ENCODE data around the gene DDX56. TPM values are rescaled to one million over a fixed set of nuclear protein-coding genes. Genes with fewer than 3 reads are reported as not detected.

The DDX56 gene
- polyA plus RNA-seq, 1 of the 3 experiments (the other 2 are of a cell fraction) = 97.1 TPM

DNA sequence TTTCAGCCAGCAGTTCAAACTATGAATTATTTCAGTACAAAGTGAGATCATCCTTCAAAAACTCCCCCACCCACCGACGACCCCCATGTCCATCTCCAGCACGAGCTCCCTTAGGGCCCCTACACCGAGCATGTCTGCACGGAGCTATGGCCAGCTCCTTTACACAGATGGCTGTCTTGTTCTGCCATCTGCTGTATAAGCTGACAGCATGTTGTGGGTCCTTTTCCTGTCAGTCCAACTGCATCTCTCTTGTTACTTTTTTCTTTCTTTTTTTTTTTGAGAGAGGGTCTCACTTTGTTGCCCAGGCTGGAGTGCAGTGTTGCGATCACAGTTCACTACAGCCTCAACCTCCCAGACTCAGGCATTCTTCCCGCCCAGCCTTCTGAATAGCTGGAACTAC lies 54.2 kb downstream of the DDX56 start (continued):
- TF ChIP-seq GATA2 (CRISPR knock-in tag; IDR thresholded peaks at IDR 0.05) = no peak
- no peak for TF ChIP-seq FOSL2 (IDR thresholded peaks at IDR 0.05; ENCODE audit: borderline replicate concordance, low read depth)
- TF ChIP-seq YY1 (IDR thresholded peaks at IDR 0.05; ENCODE audit: low read depth) = no peak
- no peak for TF ChIP-seq EZH2phosphoT487 (IDR thresholded peaks at IDR 0.05; ENCODE audit: borderline replicate concordance, low read depth)
- TF ChIP-seq, protein P1, sequence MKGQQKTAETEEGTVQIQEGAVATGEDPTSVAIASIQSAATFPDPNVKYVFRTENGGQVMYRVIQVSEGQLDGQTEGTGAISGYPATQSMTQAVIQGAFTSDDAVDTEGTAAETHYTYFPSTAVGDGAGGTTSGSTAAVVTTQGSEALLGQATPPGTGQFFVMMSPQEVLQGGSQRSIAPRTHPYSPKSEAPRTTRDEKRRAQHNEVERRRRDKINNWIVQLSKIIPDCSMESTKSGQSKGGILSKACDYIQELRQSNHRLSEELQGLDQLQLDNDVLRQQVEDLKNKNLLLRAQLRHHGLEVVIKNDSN (IDR thresholded peaks at IDR 0.05; ENCODE audit: borderline replicate concordance, low read depth) = no peak
- TF ChIP-seq RFX5 (IDR thresholded peaks at IDR 0.05; ENCODE audit: low read length) = no peak
- TF ChIP-seq, protein P2, sequence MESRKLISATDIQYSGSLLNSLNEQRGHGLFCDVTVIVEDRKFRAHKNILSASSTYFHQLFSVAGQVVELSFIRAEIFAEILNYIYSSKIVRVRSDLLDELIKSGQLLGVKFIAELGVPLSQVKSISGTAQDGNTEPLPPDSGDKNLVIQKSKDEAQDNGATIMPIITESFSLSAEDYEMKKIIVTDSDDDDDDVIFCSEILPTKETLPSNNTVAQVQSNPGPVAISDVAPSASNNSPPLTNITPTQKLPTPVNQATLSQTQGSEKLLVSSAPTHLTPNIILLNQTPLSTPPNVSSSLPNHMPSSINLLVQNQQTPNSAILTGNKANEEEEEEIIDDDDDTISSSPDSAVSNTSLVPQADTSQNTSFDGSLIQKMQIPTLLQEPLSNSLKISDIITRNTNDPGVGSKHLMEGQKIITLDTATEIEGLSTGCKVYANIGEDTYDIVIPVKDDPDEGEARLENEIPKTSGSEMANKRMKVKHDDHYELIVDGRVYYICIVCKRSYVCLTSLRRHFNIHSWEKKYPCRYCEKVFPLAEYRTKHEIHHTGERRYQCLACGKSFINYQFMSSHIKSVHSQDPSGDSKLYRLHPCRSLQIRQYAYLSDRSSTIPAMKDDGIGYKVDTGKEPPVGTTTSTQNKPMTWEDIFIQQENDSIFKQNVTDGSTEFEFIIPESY (IDR thresholded peaks at IDR 0.05; ENCODE audit: borderline replicate concordance, low read depth) = no peak
- no peak for TF ChIP-seq GABPA (IDR thresholded peaks at IDR 0.05; ENCODE audit: low read depth)
- TF ChIP-seq JUND (IDR thresholded peaks at IDR 0.05) = no peak
- TF ChIP-seq ELF1 (IDR thresholded peaks at IDR 0.05) = no peak

DNA sequence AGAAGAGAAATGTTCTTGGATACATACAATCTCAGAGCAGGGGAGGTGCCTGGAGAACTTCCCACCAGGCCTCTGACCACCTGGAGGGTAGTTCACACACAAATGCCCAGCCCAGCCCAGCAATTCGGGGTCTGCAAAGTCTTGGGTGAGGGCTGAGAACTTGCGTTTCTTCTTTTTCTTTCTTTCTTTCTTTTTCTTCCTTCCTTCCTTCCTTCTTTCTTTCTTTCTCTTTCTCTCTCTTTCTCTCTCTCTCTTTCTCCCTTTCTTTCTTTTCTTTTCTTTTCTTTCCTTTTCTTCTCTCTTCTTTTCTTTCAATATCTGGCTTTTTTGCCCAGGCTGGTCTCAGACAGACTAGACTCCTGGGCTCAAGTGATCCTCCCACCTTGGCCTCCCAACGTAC lies 54.9 kb downstream of the DDX56 start:
- no peak overlapping the region for H3K9ac ChIP-seq
- no peaks in the 10 kb centered on the region for H3K9me2 ChIP-seq
- ChIA-PET POLR2A (interaction anchor here (0.6 kb wide), 1 partner anchor 13 kb away, joined by 3 read pairs; no protein-coding TSS in a partner anchor), CTCF (interaction anchor here (1.1 to 5.1 kb wide), 3 partner anchors 16 to 47 kb away, joined by 3 to 26 read pairs (median 4); no protein-coding TSS in a partner anchor)
- 57% methylated on average over 3 of the region's 3 CpGs for WGBS (ENCODE audit: low lambda C conversion rate)
- H3K4me2 ChIP-seq = no peak overlapping the region
- H3K27ac ChIP-seq (ENCODE audit: low read depth in 2 of 2, low read length in 1 of 2) = no peak overlapping the region
- H2AFZ ChIP-seq (ENCODE audit: low read depth) = no peak overlapping the region
- H3K4me1 ChIP-seq (ENCODE audit: control insufficient read depth in 1 of 2, insufficient read depth in 2 of 2, low read depth in 1 of 2, low read length in 1 of 2) = no peaks in the 10 kb centered on the region
- H3K27me3 ChIP-seq (ENCODE audit: insufficient read depth) = peaks cover 14% of the 10 kb centered on the region; the same call in 1 of the 2 replicates
- H3F3A ChIP-seq (replicated peaks; ENCODE audit: insufficient read depth) = no peaks in the 10 kb centered on the region
- no peaks in the 10 kb centered on the region for H3K9me3 ChIP-seq
- H3K79me2 ChIP-seq (ENCODE audit: insufficient read depth) = no peaks in the 10 kb centered on the region
- no peak for TF ChIP-seq NFIC (IDR thresholded peaks at IDR 0.05; ENCODE audit: borderline replicate concordance)
- no peak for TF ChIP-seq EZH2phosphoT487 (IDR thresholded peaks at IDR 0.05; ENCODE audit: borderline replicate concordance, low read depth)
- no peak for TF ChIP-seq GABPA (IDR thresholded peaks at IDR 0.05; ENCODE audit: low read depth)
- TF ChIP-seq TCF12 (IDR thresholded peaks at IDR 0.05) = no peak
- TF ChIP-seq SIN3A (IDR thresholded peaks at IDR 0.05; ENCODE audit: borderline replicate concordance, low read depth, low read length) = no peak
- no peaks in the 10 kb centered on the region for H3K36me3 ChIP-seq (replicated peaks in 1 of 2; ENCODE audit: control insufficient read depth in 1 of 2, insufficient read depth in 2 of 2, low read length in 1 of 2)
- no peak overlapping the region for H3K4me3 ChIP-seq (ENCODE audit: low read depth in 2 of 2, low read length in 1 of 2)
- DNase-seq = no peak
- no peaks in the 10 kb centered on the region for H4K20me1 ChIP-seq (ENCODE audit: insufficient read depth)

DNA sequence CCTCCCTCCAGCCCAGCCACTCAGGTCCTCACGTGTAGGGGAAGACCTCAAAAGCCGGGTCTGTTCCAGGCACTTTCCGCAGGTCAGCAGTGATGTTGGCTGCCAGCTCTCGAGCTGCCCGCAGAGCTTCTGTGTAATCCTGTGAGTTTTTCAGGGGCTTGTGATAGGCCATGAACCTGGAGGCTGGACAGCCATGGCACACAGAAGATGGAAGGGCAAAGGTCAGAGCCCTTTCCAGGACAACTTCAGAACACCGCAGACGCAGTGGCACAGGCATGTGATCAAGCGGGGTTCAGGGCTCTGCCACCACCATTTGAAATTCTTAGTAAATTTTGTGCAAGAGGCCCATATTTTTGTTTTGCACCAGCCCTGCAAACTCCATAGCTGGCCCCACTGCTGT lies 56.5 kb downstream of the DDX56 start:
- H3K27me3 ChIP-seq (ENCODE audit: insufficient read depth) = peaks cover 14% of the 10 kb centered on the region; the same call in 1 of the 2 replicates
- POLR2A ChIA-PET = no interaction called here
- 83% methylated on average over 8 of the region's 8 CpGs for WGBS (ENCODE audit: low lambda C conversion rate)
- H2AFZ ChIP-seq (ENCODE audit: low read depth) = no peak overlapping the region
- no peak for DNase-seq
- no peaks in the 10 kb centered on the region for H3K4me1 ChIP-seq (ENCODE audit: control insufficient read depth in 1 of 2, insufficient read depth in 2 of 2, low read depth in 1 of 2, low read length in 1 of 2)
- no peaks in the 10 kb centered on the region for H3K9me2 ChIP-seq
- H3K79me2 ChIP-seq (ENCODE audit: insufficient read depth) = no peaks in the 10 kb centered on the region
- TF ChIP-seq MXI1 (IDR thresholded peaks at IDR 0.05; ENCODE audit: low read depth, low read length) (no peak), RXRA (IDR thresholded peaks at IDR 0.05; ENCODE audit: borderline replicate concordance, low read depth) (no peak), MEF2A (IDR thresholded peaks at IDR 0.05; ENCODE audit: borderline replicate concordance, low read depth) (no peak), TEAD4 (IDR thresholded peaks at IDR 0.05; ENCODE audit: borderline replicate concordance, insufficient read depth) (no peak), FOSL2 (IDR thresholded peaks at IDR 0.05; ENCODE audit: borderline replicate concordance, low read depth) (no peak)
- TF ChIP-seq, protein P3, sequence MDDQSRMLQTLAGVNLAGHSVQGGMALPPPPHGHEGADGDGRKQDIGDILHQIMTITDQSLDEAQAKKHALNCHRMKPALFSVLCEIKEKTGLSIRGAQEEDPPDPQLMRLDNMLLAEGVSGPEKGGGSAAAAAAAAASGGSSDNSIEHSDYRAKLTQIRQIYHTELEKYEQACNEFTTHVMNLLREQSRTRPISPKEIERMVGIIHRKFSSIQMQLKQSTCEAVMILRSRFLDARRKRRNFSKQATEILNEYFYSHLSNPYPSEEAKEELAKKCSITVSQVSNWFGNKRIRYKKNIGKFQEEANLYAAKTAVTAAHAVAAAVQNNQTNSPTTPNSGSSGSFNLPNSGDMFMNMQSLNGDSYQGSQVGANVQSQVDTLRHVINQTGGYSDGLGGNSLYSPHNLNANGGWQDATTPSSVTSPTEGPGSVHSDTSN (IDR thresholded peaks at IDR 0.05) = no peak
- TF ChIP-seq, protein P4, sequence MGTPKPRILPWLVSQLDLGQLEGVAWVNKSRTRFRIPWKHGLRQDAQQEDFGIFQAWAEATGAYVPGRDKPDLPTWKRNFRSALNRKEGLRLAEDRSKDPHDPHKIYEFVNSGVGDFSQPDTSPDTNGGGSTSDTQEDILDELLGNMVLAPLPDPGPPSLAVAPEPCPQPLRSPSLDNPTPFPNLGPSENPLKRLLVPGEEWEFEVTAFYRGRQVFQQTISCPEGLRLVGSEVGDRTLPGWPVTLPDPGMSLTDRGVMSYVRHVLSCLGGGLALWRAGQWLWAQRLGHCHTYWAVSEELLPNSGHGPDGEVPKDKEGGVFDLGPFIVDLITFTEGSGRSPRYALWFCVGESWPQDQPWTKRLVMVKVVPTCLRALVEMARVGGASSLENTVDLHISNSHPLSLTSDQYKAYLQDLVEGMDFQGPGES (IDR thresholded peaks at IDR 0.05; ENCODE audit: low read depth, low read length) = no peak
- TF ChIP-seq, protein P1 (IDR thresholded peaks at IDR 0.05; ENCODE audit: borderline replicate concordance, low read depth) = no peak
- H3K36me3 ChIP-seq (replicated peaks in 1 of 2; ENCODE audit: control insufficient read depth in 1 of 2, insufficient read depth in 2 of 2, low read length in 1 of 2) = no peaks in the 10 kb centered on the region
- H3F3A ChIP-seq (replicated peaks; ENCODE audit: insufficient read depth) = no peaks in the 10 kb centered on the region
- H3K9me3 ChIP-seq = no peaks in the 10 kb centered on the region
- CTCF ChIA-PET = interaction anchor here (1.4 to 5.1 kb wide), 3 partner anchors 18 to 26 kb away, joined by 3 to 26 read pairs (median 4); partner anchors contain the start of gene NUDCD3
- no peak overlapping the region for H3K9ac ChIP-seq
- H4K20me1 ChIP-seq (ENCODE audit: insufficient read depth) = no peaks in the 10 kb centered on the region
- no peak overlapping the region for H3K4me3 ChIP-seq (ENCODE audit: low read depth in 2 of 2, low read length in 1 of 2)
- H3K27ac ChIP-seq (ENCODE audit: low read depth in 2 of 2, low read length in 1 of 2) = no peak overlapping the region
- H3K4me2 ChIP-seq = no peak overlapping the region
